Tibial nerve (tissue), 4 donors: ENCODE results near the gene PIEZO2. TPM values are rescaled to one million over a fixed set of nuclear protein-coding genes. Genes with fewer than 3 reads are reported as not detected.

Source experiments
- DNase-seq, 2 donors: peaks; one replicate each; pipeline ENCODE4 v3.0.0-alpha.2; 2019; ENCODE audit warnings: low spot score in 2 of 2
- H3K27ac ChIP-seq, 4 donors: fragments of 200-600 bp; sonication (generic) in 3 of 4; one replicate each; pipeline ENCODE4 v1.5.1; 2017 to 2019; ENCODE audit warnings: mild to moderate bottlenecking in 1 of 4
- H3K27me3 ChIP-seq, 2 donors: fragments of 200-600 bp; sonication (generic) in 1 of 2; one replicate each; pipeline versions ENCODE4 v1.5.1 to v1.6.0; 2017 to 2019
- H3K36me3 ChIP-seq, 3 donors: fragments of 200-600 bp; sonication (generic); one replicate each; pipeline ENCODE4 v1.5.1; 2018 to 2019
- H3K4me1 ChIP-seq, 4 donors: fragments of 200-600 bp; sonication (generic) in 3 of 4; one replicate each; pipeline ENCODE4 v1.5.1; 2017 to 2019
- H3K4me3 ChIP-seq, 4 donors: fragments of 200-600 bp; sonication (generic) in 3 of 4; one replicate each; pipeline ENCODE4 v1.5.1; 2017 to 2019; ENCODE audit warnings: mild to moderate bottlenecking in 1 of 4, moderate library complexity in 1 of 4
- H3K9me3 ChIP-seq, 4 donors: fragments of 200-600 bp; sonication (generic) in 3 of 4; one replicate each; pipeline ENCODE4 v1.5.1; 2017 to 2019
- EP300 ChIP-seq, 2 donors: sonication (generic); formaldehyde crosslinking; IDR thresholded peaks; one replicate each; pipeline ENCODE4 v1.6.1; 2017; ENCODE audit warnings: antibody characterized with exemption in 2 of 2, mild to moderate bottlenecking in 1 of 2
- POLR2A ChIP-seq, 2 donors: fragments of 450-650 bp; IDR thresholded peaks; one replicate each; pipeline ENCODE4 v1.6.1; 2017; ENCODE audit warnings: antibody characterized with exemption in 2 of 2, mild to moderate bottlenecking in 2 of 2, moderate library complexity in 2 of 2
- WGBS, 2 donors: methylation state at CpG; one replicate each; pipeline ENCODE4 v1.1.5; 2018; 5-methylcytosine and 5-hydroxymethylcytosine counted together
- total RNA-seq, 4 donors: library from RNA; depleted of rRNA; stranded (reverse); fragments of >200 nt; gene quantifications; one replicate each; pipeline ENCODE4 v1.1.0, GENCODE V29; 2016
- TF ChIP-seq, protein P1 (sequence below), 5 experiments: fragments of 200-600 bp in 3 of 5; fragments of 450-650 bp in 2 of 5; sonication (generic) in 3 of 5; IDR thresholded peaks; one replicate each; pipeline ENCODE4 v1.5.1; 2016 to 2019; ENCODE audit warnings: antibody characterized with exemption in 5 of 5, mild to moderate bottlenecking in 3 of 5, moderate library complexity in 2 of 5

The PIEZO2 gene
- total RNA-seq, 4 donors from 2014 or later: 17.0 to 27.7 (median 22.3) TPM

DNA sequence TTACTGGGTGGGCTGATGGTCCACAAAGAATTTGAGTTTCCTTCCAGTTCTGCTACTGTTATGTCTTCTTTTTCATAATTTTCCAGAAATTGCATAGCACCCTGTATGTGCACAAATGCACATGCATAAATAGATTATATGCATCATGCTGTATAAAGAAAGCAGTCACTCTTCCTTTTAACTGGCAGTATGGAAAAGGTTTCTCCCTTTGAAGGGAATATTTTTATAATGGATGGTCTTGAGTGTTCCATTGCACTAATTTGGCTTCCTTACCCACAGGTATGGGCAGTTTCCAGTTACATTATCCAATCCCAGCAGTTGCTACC is 469.1 kb downstream of the PIEZO2 start:
- Histone ChIP-seq H3K4me3 (no peak overlapping the region), H3K36me3 (peaks cover 0 to 21% (median 0%) of the 10 kb centered on the region in 3 donors), H3K27ac (no peak overlapping the region), H3K4me1 (no peaks in the 10 kb centered on the region), H3K9me3 (no peaks in the 10 kb centered on the region), H3K27me3 (no peaks in the 10 kb centered on the region)
- TF ChIP-seq EP300 (IDR thresholded peaks at IDR 0.05) (no peak), POLR2A (IDR thresholded peaks at IDR 0.05) (no peak)
- TF ChIP-seq, protein P1, sequence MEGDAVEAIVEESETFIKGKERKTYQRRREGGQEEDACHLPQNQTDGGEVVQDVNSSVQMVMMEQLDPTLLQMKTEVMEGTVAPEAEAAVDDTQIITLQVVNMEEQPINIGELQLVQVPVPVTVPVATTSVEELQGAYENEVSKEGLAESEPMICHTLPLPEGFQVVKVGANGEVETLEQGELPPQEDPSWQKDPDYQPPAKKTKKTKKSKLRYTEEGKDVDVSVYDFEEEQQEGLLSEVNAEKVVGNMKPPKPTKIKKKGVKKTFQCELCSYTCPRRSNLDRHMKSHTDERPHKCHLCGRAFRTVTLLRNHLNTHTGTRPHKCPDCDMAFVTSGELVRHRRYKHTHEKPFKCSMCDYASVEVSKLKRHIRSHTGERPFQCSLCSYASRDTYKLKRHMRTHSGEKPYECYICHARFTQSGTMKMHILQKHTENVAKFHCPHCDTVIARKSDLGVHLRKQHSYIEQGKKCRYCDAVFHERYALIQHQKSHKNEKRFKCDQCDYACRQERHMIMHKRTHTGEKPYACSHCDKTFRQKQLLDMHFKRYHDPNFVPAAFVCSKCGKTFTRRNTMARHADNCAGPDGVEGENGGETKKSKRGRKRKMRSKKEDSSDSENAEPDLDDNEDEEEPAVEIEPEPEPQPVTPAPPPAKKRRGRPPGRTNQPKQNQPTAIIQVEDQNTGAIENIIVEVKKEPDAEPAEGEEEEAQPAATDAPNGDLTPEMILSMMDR (IDR thresholded peaks at IDR 0.05): no peak
- no peak for DNase-seq

DNA sequence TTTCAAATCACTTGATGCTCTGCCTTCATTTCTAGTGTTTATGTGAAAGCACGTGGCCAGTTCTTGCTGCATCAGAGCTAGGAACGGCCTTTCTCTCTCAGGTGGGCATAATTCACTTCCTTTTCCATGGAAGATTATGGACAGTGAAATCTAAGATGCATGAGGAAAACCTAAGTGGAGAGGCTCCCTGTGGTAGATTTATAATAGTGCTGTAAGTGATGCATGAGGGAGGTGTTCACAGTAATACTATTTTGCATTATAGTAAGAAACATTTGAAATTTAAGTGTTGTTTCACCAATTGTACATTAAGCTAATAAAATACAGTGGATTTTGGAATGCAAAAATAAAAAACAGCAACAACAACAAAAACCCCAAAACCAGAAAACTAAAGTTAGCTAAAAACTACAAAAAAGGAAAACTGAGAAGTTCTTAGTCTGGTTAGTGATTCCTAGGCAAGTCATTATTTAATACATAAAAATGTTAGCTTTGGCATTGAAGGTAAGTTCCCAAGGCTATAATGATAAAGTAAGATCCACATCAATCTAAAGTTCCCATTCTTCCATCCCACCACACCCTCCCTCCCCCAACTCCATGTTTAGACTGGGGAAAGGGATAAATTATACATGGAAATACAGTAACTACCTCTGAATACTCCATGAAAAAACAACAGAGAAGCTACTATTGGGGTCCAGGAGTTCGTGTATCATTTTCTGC is 469.7 kb downstream of the PIEZO2 start:
- no peaks in the 10 kb centered on the region for H3K27me3 ChIP-seq
- no peak for DNase-seq
- no peaks in the 10 kb centered on the region for H3K9me3 ChIP-seq
- no peaks in the 10 kb centered on the region for H3K4me1 ChIP-seq
- peaks cover 0 to 23% (median 0%) of the 10 kb centered on the region in 3 donors for H3K36me3 ChIP-seq
- H3K27ac ChIP-seq: no peak overlapping the region
- H3K4me3 ChIP-seq: no peak overlapping the region
- 75 to 78% methylated on average over 3 of the region's 3 CpGs for WGBS, 2 donors
- TF ChIP-seq, protein P1 (IDR thresholded peaks at IDR 0.05): no peak
- TF ChIP-seq EP300 (IDR thresholded peaks at IDR 0.05) (no peak), POLR2A (IDR thresholded peaks at IDR 0.05) (no peak)

DNA sequence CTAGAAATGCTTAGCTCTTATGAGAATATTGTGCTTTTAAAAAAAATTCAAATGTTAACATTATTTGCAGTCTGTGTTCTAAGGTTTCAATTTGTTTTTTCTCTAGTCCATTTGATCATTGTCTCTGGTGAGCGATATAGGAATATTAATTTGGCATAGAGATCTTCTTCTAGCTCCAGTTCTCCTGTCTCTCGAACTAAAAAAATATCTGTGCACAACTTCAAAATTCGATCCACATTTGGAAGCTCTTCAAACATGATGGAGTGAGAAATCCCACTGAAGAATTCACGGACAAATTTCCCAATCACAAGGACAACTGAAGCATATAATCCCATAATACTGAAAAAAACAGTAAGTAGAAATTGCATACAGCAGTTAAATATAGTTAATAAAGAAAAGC is 477.9 kb downstream of the PIEZO2 start:
- Histone ChIP-seq H3K9me3 (no peaks in the 10 kb centered on the region), H3K4me3 (no peak overlapping the region), H3K27me3 (no peaks in the 10 kb centered on the region), H3K4me1 (no peaks in the 10 kb centered on the region), H3K27ac (no peak overlapping the region), H3K36me3 (peaks cover 0 to 14% (median 0%) of the 10 kb centered on the region in 3 donors)
- TF ChIP-seq, protein P1 (IDR thresholded peaks at IDR 0.05): no peak
- TF ChIP-seq POLR2A (IDR thresholded peaks at IDR 0.05) (no peak), EP300 (IDR thresholded peaks at IDR 0.05) (no peak)
- 64 to 74% methylated on average over 4 of the region's 4 CpGs for WGBS, 2 donors
- no peak for DNase-seq

DNA sequence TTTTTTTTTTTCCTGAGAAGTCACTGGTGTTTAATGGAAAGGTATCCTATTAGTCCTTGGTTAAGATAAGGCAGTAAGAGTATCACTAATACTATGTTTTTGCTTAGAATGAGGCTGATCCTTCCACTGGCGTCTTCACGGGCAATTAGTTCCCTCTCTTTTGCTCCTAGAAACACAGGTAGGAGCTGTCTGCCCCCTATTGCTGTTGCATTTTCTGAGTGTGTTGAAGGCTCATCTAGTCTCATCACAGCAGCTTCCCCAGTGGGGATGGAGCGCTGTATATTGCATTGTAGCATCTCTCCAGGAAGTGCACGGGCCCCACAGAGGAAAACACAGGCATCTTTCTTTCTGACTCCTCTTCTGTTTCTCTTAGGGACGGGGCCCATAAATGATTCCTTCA is 478.5 kb downstream of the PIEZO2 start:
- peaks cover 0 to 9% (median 0%) of the 10 kb centered on the region in 3 donors for H3K36me3 ChIP-seq
- H3K9me3 ChIP-seq: no peaks in the 10 kb centered on the region
- 70 to 78% methylated on average over 5 of the region's 5 CpGs for WGBS, 2 donors
- H3K4me3 ChIP-seq: no peak overlapping the region
- no peak overlapping the region for H3K27ac ChIP-seq
- H3K27me3 ChIP-seq: no peaks in the 10 kb centered on the region
- H3K4me1 ChIP-seq: no peaks in the 10 kb centered on the region
- DNase-seq: no peak
- TF ChIP-seq EP300 (IDR thresholded peaks at IDR 0.05) (no peak), POLR2A (IDR thresholded peaks at IDR 0.05) (no peak)
- TF ChIP-seq, protein P1 (IDR thresholded peaks at IDR 0.05): no peak

DNA sequence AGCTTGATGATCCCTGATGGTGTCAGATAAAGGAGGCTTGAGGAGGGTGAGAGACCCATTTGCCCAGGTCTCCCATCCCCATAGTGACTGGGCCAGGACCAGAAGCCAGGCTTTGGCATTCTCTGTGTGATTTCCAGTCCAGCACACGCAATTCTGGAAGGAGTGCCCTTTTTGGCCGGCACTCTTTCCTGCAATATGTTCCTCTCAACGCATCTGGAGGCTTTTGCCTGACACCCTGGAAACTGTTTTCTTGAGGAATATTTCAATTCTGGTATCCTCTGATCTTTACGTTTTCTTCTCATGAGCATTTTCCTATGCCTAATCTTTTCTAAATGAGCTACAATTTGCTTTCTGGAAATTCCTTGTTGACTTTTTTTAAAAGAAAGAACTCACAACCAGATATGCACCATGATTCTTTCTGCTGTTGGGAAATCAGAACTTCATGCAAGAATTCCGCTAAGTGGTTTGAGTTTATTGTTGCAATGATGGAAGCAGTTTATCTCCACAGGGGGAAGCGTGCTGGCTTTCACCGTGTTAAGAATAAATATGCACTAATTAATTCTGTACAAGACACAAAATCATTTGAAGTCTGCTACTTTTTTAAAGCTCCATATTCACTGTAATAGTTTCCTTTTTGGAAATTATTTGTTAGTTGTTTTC is 479.8 kb downstream of the PIEZO2 start:
- no peaks in the 10 kb centered on the region for H3K36me3 ChIP-seq
- H3K27ac ChIP-seq: no peak overlapping the region
- H3K9me3 ChIP-seq: no peaks in the 10 kb centered on the region
- no peak for DNase-seq
- no peaks in the 10 kb centered on the region for H3K27me3 ChIP-seq
- no peak overlapping the region for H3K4me3 ChIP-seq
- 74 to 77% methylated on average over 7 of the region's 7 CpGs for WGBS, 2 donors
- no peaks in the 10 kb centered on the region for H3K4me1 ChIP-seq
- TF ChIP-seq EP300 (IDR thresholded peaks at IDR 0.05): no peak
- TF ChIP-seq, protein P1 (IDR thresholded peaks at IDR 0.05): no peak
- no peak for TF ChIP-seq POLR2A (IDR thresholded peaks at IDR 0.05)
